HEK293 (cell line): Measurements from ENCODE around the gene ITPR2.
A peak's percentile ranks its signal among the peaks of the same experiment; 100 is the strongest.

Experiments used
- CTCF ChIA-PET: fragments of 350-600 bp; formaldehyde crosslinking; extraction: SDS; loops from one replicate; lab custom pipeline; 2021; ENCODE audit warnings: antibody characterized with exemption; lab: Yijun Ruan, JAX
- POLR2A ChIA-PET: fragments of 300-600 bp; formaldehyde crosslinking; extraction: SDS; loops from one replicate; lab custom pipeline; 2020; ENCODE audit warnings: antibody characterized with exemption, inconsistent platforms; lab: Yijun Ruan, JAX
- H3K27ac ChIP-seq: fragments of 200-500 bp; sonication (Bioruptor generic); 2 replicates; pipeline ENCODE4 v1.5.1; 2014; ENCODE audit warnings: low read depth, low read length, control low read depth, inconsistent platforms; ENCODE audit errors: extremely low read depth
- H3K36me3 ChIP-seq, 2 experiments: fragments of 200-500 bp in 1 of 2; sonication (Bioruptor generic) in 1 of 2; 1 replicate in 1 of 2; 2 replicates in 1 of 2; pipeline ENCODE4 v1.5.1; 2014 to 2017; ENCODE audit warnings: inconsistent platforms in 2 of 2, low read length in 2 of 2; ENCODE audit not compliant: control insufficient read depth in 2 of 2, insufficient read depth in 1 of 2
- H3K4me1 ChIP-seq: fragments of 200-500 bp; sonication (Bioruptor generic); 2 replicates; pipeline ENCODE4 v1.5.1; 2014; ENCODE audit warnings: mild to moderate bottlenecking, low read length, inconsistent platforms; ENCODE audit not compliant: control insufficient read depth, insufficient read depth
- H3K4me3 ChIP-seq: 2 replicates; pipeline ENCODE4 v1.5.1; 2011; ENCODE audit warnings: low read depth, mild to moderate bottlenecking, control low read depth, low read length, moderate library complexity
- H3K9me3 ChIP-seq: fragments of 200-500 bp; sonication (Bioruptor generic); 2 replicates; pipeline ENCODE4 v1.5.1; 2014; ENCODE audit warnings: low read depth, low read length, inconsistent platforms; ENCODE audit not compliant: control insufficient read depth, insufficient read depth
- FEZF1 ChIP-seq: fragments of 450-650 bp; formaldehyde crosslinking; IDR thresholded peaks from 2 replicates; pipeline ENCODE4 v1.5.1; 2016; ENCODE audit warnings: missing biosample characterization, missing genetic modification characterization
- MEIS1 ChIP-seq: sonication (generic); formaldehyde crosslinking; IDR thresholded peaks from 2 replicates; pipeline ENCODE4 v1.8.1; 2022; ENCODE audit warnings: missing genetic modification reagents, mild to moderate bottlenecking, borderline replicate concordance
- OSR2 ChIP-seq: fragments of 450-650 bp; formaldehyde crosslinking; IDR thresholded peaks from 2 replicates; pipeline ENCODE4 v1.5.1; 2016; ENCODE audit warnings: missing biosample characterization, missing genetic modification characterization
- PRDM6 ChIP-seq: fragments of 450-650 bp; formaldehyde crosslinking; IDR thresholded peaks from 2 replicates; pipeline ENCODE4 v1.5.1; 2017; ENCODE audit warnings: missing biosample characterization, missing genetic modification characterization
- ZBTB17 ChIP-seq: fragments of 450-650 bp; formaldehyde crosslinking; IDR thresholded peaks from 2 replicates; pipeline ENCODE4 v1.5.1; 2016; ENCODE audit warnings: missing biosample characterization, missing genetic modification characterization
- ZEB2 ChIP-seq: fragments of 450-650 bp; formaldehyde crosslinking; IDR thresholded peaks from 2 replicates; pipeline ENCODE4 v1.5.1; 2016; ENCODE audit warnings: missing biosample characterization, missing genetic modification characterization
- ZNF10 ChIP-seq: fragments of 450-650 bp; formaldehyde crosslinking; IDR thresholded peaks from 2 replicates; pipeline ENCODE4 v1.5.1; 2017; ENCODE audit warnings: missing biosample characterization, missing genetic modification characterization
- ZNF184 ChIP-seq: fragments of 450-650 bp; IDR thresholded peaks from 2 replicates; pipeline ENCODE4 v1.5.1; 2018; ENCODE audit warnings: missing biosample characterization, mild to moderate bottlenecking, missing genetic modification characterization
- ZNF292 ChIP-seq: fragments of 450-650 bp; formaldehyde crosslinking; IDR thresholded peaks from 2 replicates; pipeline ENCODE4 v1.5.1; 2016; ENCODE audit warnings: low read depth, missing biosample characterization, missing genetic modification characterization, borderline replicate concordance
- ZNF350 ChIP-seq: fragments of 450-650 bp; formaldehyde crosslinking; IDR thresholded peaks from 2 replicates; pipeline ENCODE4 v1.5.0; 2017; ENCODE audit warnings: missing biosample characterization, mild to moderate bottlenecking, missing genetic modification characterization
- ZNF394 ChIP-seq: fragments of 450-650 bp; formaldehyde crosslinking; IDR thresholded peaks from 2 replicates; pipeline ENCODE4 v1.5.1; 2016; ENCODE audit warnings: missing biosample characterization, missing genetic modification characterization, mild to moderate bottlenecking, moderate library complexity, borderline replicate concordance
- ZNF544 ChIP-seq: fragments of 450-650 bp; formaldehyde crosslinking; IDR thresholded peaks from 2 replicates; pipeline ENCODE4 v1.5.0; 2017; ENCODE audit warnings: missing biosample characterization, missing genetic modification characterization
- ZNF548 ChIP-seq: fragments of 450-650 bp; formaldehyde crosslinking; IDR thresholded peaks from 2 replicates; pipeline ENCODE4 v1.5.1; 2016; ENCODE audit warnings: missing biosample characterization, missing genetic modification characterization
- ZNF600 ChIP-seq: fragments of 450-650 bp; formaldehyde crosslinking; IDR thresholded peaks from 2 replicates; pipeline ENCODE4 v1.5.1; 2016; ENCODE audit warnings: missing biosample characterization, missing genetic modification characterization
- ZNF610 ChIP-seq: fragments of 450-650 bp; formaldehyde crosslinking; IDR thresholded peaks from 2 replicates; pipeline ENCODE4 v1.5.1; 2016; ENCODE audit warnings: missing biosample characterization, missing genetic modification characterization, borderline replicate concordance
- ZNF629 ChIP-seq: fragments of 450-650 bp; formaldehyde crosslinking; IDR thresholded peaks from 2 replicates; pipeline ENCODE4 v1.5.1; 2017; ENCODE audit warnings: missing biosample characterization, missing genetic modification characterization
- ZNF660 ChIP-seq: fragments of 450-650 bp; IDR thresholded peaks from 2 replicates; pipeline ENCODE4 v1.5.1; 2018; ENCODE audit warnings: missing biosample characterization, mild to moderate bottlenecking, missing genetic modification characterization
- TF ChIP-seq, protein P1 (sequence below): fragments of 450-650 bp; formaldehyde crosslinking; IDR thresholded peaks from 2 replicates; pipeline ENCODE4 v1.5.1; 2016; ENCODE audit warnings: missing biosample characterization, missing genetic modification characterization, borderline replicate concordance
- TF ChIP-seq, protein P2 (sequence below): fragments of 450-650 bp; formaldehyde crosslinking; IDR thresholded peaks from 2 replicates; pipeline ENCODE4 v1.5.1; 2016; ENCODE audit warnings: missing biosample characterization, missing genetic modification characterization
- TF ChIP-seq, protein P3 (sequence below): fragments of 450-650 bp; IDR thresholded peaks from 2 replicates; pipeline ENCODE4 v1.5.1; 2018; ENCODE audit warnings: missing biosample characterization, mild to moderate bottlenecking, missing genetic modification characterization

Gene ITPR2

DNA sequence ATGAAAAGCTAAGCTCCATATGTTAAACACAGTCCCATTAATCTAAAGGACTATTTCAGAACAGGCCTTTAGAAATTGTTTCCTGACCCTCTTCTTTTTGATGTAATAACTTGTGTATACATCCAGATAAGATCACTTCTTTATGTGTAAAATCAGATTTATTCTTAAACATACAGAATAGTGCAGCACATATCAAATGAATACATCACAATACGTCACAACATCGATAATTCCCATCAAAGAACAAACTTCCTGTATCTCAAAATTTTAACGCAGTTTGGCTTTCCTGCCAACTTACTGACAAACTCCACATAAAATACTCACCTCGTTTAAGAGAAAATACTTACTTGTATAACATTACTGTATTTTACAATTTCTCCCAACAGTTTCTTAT is 108.7 kb downstream of the ITPR2 start:
- no peak overlapping the region for H3K4me3 ChIP-seq
- no peaks in the 10 kb centered on the region for H3K36me3 ChIP-seq
- ChIA-PET CTCF (interaction anchor here (1.0 kb wide), 1 partner anchor 290 kb away, joined by 5 read pairs; the partner anchor contains the start of gene TM7SF3), POLR2A (no interaction called here)
- no peak overlapping the region for H3K27ac ChIP-seq
- H3K4me1 ChIP-seq: peaks cover 30% of the 10 kb centered on the region
- TF ChIP-seq ZNF548 (tag by site-specific recombination) (no peak), PRDM6 (tag by site-specific recombination) (peak; percentile 38; the same call in 1 of the 2 replicates)
- no peaks in the 10 kb centered on the region for H3K9me3 ChIP-seq

- Histone ChIP-seq H3K4me1 (peaks cover 28% of the 10 kb centered on the region), H3K4me3 (no peak overlapping the region), H3K36me3 (no peaks in the 10 kb centered on the region), H3K9me3 (no peaks in the 10 kb centered on the region), H3K27ac (no peak overlapping the region)
- POLR2A ChIA-PET: no interaction called here
- TF ChIP-seq ZNF350 (tag by site-specific recombination) (no peak), ZBTB17 (tag by site-specific recombination) (peak; percentile 28), ZNF184 (0 out of 2 replicates have a peak, but pooled peaks have one; percentile 19), ZNF10 (tag by site-specific recombination) (0 out of 2 replicates have a peak, but pooled peaks have one; percentile 44), ZNF600 (tag by site-specific recombination) (peak; percentile 66), ZNF544 (tag by site-specific recombination) (no peak), ZNF394 (tag by site-specific recombination) (peak; percentile 85; the same call in 1 of the 2 replicates), OSR2 (tag by site-specific recombination) (0 out of 2 replicates have a peak, but pooled peaks have one; percentile 26)
- CTCF ChIA-PET: interaction anchor here (1.0 kb wide), 2 partner anchors 22 to 291 kb away, joined by 4 to 5 read pairs; partner anchors contain the start of gene TM7SF3
These were observed 109.3 kb downstream of the ITPR2 start for GRCh38 chr12:26723379-26724308.

DNA sequence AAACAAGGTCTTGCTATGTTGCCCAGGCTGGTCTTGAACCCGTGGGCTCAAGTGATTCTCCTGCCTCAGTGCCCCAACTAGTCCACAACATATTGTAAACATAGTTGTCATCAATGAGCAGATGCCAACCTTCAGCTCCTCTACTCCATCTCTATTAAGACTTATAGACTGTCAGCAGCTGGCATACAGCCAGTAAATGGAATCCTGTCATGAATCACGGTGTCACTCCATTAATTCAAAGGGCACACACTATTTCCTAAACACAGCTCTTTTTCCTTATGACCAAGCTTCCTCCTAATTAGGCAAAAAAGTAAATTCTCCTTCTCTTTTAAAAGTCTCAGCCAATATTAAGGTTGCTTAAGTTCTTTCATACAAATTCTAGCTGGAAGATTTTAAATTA is 111.2 kb downstream of the ITPR2 start:
- Histone ChIP-seq H3K9me3 (no peaks in the 10 kb centered on the region), H3K27ac (no peak overlapping the region), H3K4me1 (peaks cover 17% of the 10 kb centered on the region), H3K4me3 (no peak overlapping the region), H3K36me3 (no peaks in the 10 kb centered on the region)
- CTCF ChIA-PET: interaction anchor here (0.6 to 1.1 kb wide), 2 partner anchors 13 to 27 kb away, joined by 3 to 4 read pairs; no protein-coding TSS in a partner anchor
- POLR2A ChIA-PET: no interaction called here
- TF ChIP-seq FEZF1 (tag by site-specific recombination) (peak; percentile 35; the same call in 1 of the 2 replicates), ZEB2 (0 out of 2 replicates have a peak, but pooled peaks have one; percentile 24), MEIS1 (CRISPR knock-in tag) (peak; percentile 74; the same call in 1 of the 2 replicates), ZNF610 (tag by site-specific recombination) (no peak), ZNF292 (no peak), ZNF629 (0 out of 2 replicates have a peak, but pooled peaks have one; percentile 43), ZNF660 (tag by site-specific recombination) (peak; percentile 82), ZNF184 (peak; percentile 78; the same call in 1 of the 2 replicates)
- TF ChIP-seq, protein P1, sequence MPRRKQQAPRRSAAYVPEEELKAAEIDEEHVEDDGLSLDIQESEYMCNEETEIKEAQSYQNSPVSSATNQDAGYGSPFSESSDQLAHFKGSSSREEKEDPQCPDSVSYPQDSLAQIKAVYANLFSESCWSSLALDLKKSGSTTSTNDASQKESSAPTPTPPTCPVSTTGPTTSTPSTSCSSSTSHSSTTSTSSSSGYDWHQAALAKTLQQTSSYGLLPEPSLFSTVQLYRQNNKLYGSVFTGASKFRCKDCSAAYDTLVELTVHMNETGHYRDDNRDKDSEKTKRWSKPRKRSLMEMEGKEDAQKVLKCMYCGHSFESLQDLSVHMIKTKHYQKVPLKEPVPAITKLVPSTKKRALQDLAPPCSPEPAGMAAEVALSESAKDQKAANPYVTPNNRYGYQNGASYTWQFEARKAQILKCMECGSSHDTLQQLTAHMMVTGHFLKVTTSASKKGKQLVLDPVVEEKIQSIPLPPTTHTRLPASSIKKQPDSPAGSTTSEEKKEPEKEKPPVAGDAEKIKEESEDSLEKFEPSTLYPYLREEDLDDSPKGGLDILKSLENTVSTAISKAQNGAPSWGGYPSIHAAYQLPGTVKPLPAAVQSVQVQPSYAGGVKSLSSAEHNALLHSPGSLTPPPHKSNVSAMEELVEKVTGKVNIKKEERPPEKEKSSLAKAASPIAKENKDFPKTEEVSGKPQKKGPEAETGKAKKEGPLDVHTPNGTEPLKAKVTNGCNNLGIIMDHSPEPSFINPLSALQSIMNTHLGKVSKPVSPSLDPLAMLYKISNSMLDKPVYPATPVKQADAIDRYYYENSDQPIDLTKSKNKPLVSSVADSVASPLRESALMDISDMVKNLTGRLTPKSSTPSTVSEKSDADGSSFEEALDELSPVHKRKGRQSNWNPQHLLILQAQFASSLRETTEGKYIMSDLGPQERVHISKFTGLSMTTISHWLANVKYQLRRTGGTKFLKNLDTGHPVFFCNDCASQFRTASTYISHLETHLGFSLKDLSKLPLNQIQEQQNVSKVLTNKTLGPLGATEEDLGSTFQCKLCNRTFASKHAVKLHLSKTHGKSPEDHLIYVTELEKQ (tag by site-specific recombination): peak; percentile 51; the same call in 1 of the 2 replicates
- TF ChIP-seq, protein P2, sequence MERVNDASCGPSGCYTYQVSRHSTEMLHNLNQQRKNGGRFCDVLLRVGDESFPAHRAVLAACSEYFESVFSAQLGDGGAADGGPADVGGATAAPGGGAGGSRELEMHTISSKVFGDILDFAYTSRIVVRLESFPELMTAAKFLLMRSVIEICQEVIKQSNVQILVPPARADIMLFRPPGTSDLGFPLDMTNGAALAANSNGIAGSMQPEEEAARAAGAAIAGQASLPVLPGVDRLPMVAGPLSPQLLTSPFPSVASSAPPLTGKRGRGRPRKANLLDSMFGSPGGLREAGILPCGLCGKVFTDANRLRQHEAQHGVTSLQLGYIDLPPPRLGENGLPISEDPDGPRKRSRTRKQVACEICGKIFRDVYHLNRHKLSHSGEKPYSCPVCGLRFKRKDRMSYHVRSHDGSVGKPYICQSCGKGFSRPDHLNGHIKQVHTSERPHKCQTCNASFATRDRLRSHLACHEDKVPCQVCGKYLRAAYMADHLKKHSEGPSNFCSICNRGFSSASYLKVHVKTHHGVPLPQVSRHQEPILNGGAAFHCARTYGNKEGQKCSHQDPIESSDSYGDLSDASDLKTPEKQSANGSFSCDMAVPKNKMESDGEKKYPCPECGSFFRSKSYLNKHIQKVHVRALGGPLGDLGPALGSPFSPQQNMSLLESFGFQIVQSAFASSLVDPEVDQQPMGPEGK (tag by site-specific recombination): peak; percentile 28; the same call in 1 of the 2 replicates
- TF ChIP-seq, protein P3, sequence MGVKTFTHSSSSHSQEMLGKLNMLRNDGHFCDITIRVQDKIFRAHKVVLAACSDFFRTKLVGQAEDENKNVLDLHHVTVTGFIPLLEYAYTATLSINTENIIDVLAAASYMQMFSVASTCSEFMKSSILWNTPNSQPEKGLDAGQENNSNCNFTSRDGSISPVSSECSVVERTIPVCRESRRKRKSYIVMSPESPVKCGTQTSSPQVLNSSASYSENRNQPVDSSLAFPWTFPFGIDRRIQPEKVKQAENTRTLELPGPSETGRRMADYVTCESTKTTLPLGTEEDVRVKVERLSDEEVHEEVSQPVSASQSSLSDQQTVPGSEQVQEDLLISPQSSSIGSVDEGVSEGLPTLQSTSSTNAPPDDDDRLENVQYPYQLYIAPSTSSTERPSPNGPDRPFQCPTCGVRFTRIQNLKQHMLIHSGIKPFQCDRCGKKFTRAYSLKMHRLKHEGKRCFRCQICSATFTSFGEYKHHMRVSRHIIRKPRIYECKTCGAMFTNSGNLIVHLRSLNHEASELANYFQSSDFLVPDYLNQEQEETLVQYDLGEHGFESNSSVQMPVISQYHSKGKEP: peak; percentile 44; the same call in 1 of the 2 replicates
